Erythroblast (primary cell): Measurements from ENCODE around the gene POLD3.
"Not testable (repeated sequence)": the region's sequence is repeated elsewhere in the genome, so short reads cannot be mapped to it uniquely, and the experiment has no call there.

Experiments used
- GATA1 ChIP-seq: IDR thresholded peaks from 2 replicates; pipeline ENCODE4 v1.6.1; 2011; ENCODE audit warnings: low read depth, mild to moderate bottlenecking, control low read depth, low read length, moderate library complexity
- POLR2A ChIP-seq: IDR thresholded peaks from 2 replicates; pipeline ENCODE4 v1.6.1; 2011; ENCODE audit warnings: mild to moderate bottlenecking, low read length

GRCh38 chr11:74659124-74659523, 66.7 kb downstream of the POLD3 start:
- TF ChIP-seq POLR2A, GATA1: not testable (repeated sequence)
